Endothelial cell of umbilical vein (primary cell): Measurements from ENCODE around the gene LAMC3. TPM values are rescaled to one million over a fixed set of nuclear protein-coding genes. Genes with fewer than 3 reads are reported as not detected.

ENCODE experiments used
- BruUV-seq: library from RNA; stranded (reverse); fragments of 400-500 nt; replicated peaks from 2 replicates; lab custom pipeline; 2021; lab: Mats Ljungman, UMichigan
- CTCF ChIA-PET: fragments of 300-600, 350-600 bp; sonication (Branson Sonifier 250); formaldehyde crosslinking; loops from one replicate; lab custom pipeline; 2021; ENCODE audit warnings: antibody characterized with exemption, inconsistent platforms; lab: Charles Lee
- POLR2A ChIA-PET: fragments of 300-600, 350-600 bp; sonication (Branson Sonifier 250); formaldehyde crosslinking; loops from one replicate; lab custom pipeline; 2021; ENCODE audit warnings: antibody characterized with exemption, inconsistent platforms; lab: Charles Lee
- DNase-seq: peaks from one replicate; pipeline ENCODE4 v3.0.0-alpha.2; 2011; ENCODE audit warnings: low read depth, low spot score
- FAIRE-seq: peaks from 2 replicates; lab custom pipeline; 2011; peaks lifted over from hg19 to GRCh38; lab: Jason Lieb, UNC
- H2AFZ ChIP-seq: 2 replicates; pipeline ENCODE4 v1.6.0; 2012; ENCODE audit warnings: low read depth, low read length, control low read depth, inconsistent platforms
- H3K27ac ChIP-seq: 2 replicates; pipeline ENCODE4 v1.5.1; 2011; ENCODE audit warnings: low read depth, mild to moderate bottlenecking, control low read depth, low read length, moderate library complexity; ENCODE audit not compliant: insufficient read depth
- H3K27me3 ChIP-seq, 2 experiments: 2 replicates each; pipeline versions ENCODE4 v1.6.0 to v1.6.1; 2011; ENCODE audit warnings: low read length in 2 of 2, mixed read lengths in 1 of 2; ENCODE audit not compliant: control insufficient read depth in 2 of 2, insufficient read depth in 2 of 2
- H3K36me3 ChIP-seq, 2 experiments: 2 replicates in 1 of 2; 3 replicates in 1 of 2; pipeline ENCODE4 v1.5.1; 2011; ENCODE audit warnings: low read length in 2 of 2, mild to moderate bottlenecking in 1 of 2, moderate library complexity in 1 of 2; ENCODE audit not compliant: control insufficient read depth in 2 of 2, insufficient read depth in 2 of 2; ENCODE audit errors: extremely low read depth in 1 of 2
- H3K4me1 ChIP-seq: 3 replicates; pipeline ENCODE4 v1.5.1; 2011; ENCODE audit warnings: mild to moderate bottlenecking, low read length; ENCODE audit not compliant: control insufficient read depth, insufficient read depth; ENCODE audit errors: extremely low read depth
- H3K4me2 ChIP-seq: 2 replicates; pipeline ENCODE4 v1.6.1; 2011; ENCODE audit warnings: low read length, control low read depth, mixed read lengths; ENCODE audit not compliant: insufficient read depth
- H3K4me3 ChIP-seq, 3 experiments: fragments of 200-600 bp in 1 of 3; sonication (generic), shearing (Covaris generic) in 1 of 3; replicated peaks in 1 of 3; 2 replicates each; pipeline ENCODE4 v1.5.1; 2011 to 2016; ENCODE audit warnings: control low read depth in 3 of 3, low read length in 3 of 3, mild to moderate bottlenecking in 2 of 3, inconsistent platforms in 1 of 3, low read depth in 1 of 3, moderate library complexity in 1 of 3; ENCODE audit not compliant: insufficient read depth in 1 of 3
- H3K79me2 ChIP-seq: 2 replicates; pipeline ENCODE4 v1.6.0; 2012; ENCODE audit warnings: low read length, inconsistent platforms; ENCODE audit not compliant: control insufficient read depth, insufficient read depth
- H3K9ac ChIP-seq: replicated peaks from 2 replicates; pipeline ENCODE3; 2011; ENCODE audit warnings: low read length, control low read depth; ENCODE audit not compliant: insufficient read depth; ENCODE audit errors: extremely low read depth
- H3K9me1 ChIP-seq: replicated peaks from 3 replicates; pipeline ENCODE4 v1.6.0; 2011; ENCODE audit warnings: mild to moderate bottlenecking, low read length; ENCODE audit not compliant: control insufficient read depth, insufficient read depth; ENCODE audit errors: extremely low read depth
- H3K9me3 ChIP-seq: replicated peaks from 2 replicates; pipeline ENCODE4 v1.5.1; 2012; ENCODE audit warnings: low read length, inconsistent platforms; ENCODE audit not compliant: control insufficient read depth, insufficient read depth
- H4K20me1 ChIP-seq: replicated peaks from 2 replicates; pipeline ENCODE3; 2011; ENCODE audit warnings: mild to moderate bottlenecking, low read length; ENCODE audit not compliant: control insufficient read depth, insufficient read depth; ENCODE audit errors: extremely low read depth
- CTCF ChIP-seq, 2 donors: IDR thresholded peaks; 1 replicate in 1 of 2; 2 replicates in 1 of 2; pipeline ENCODE4 v1.5.1; 2011; ENCODE audit warnings: low read length in 2 of 2, mild to moderate bottlenecking in 2 of 2, moderate library complexity in 2 of 2, control low read depth in 1 of 2, inconsistent platforms in 1 of 2, low read depth in 1 of 2; ENCODE audit not compliant: insufficient read depth in 1 of 2; ENCODE audit errors: extremely low read depth in 1 of 2
- EZH2 ChIP-seq: IDR thresholded peaks from 2 replicates; pipeline ENCODE4 v1.6.1; 2012; ENCODE audit warnings: borderline replicate concordance, low read depth, mild to moderate bottlenecking, moderate library complexity, low read length, inconsistent platforms; ENCODE audit not compliant: severe bottlenecking
- FOS ChIP-seq: IDR thresholded peaks from 2 replicates; pipeline ENCODE4 v1.6.1; 2011; ENCODE audit warnings: mild to moderate bottlenecking, low read length, moderate library complexity, borderline replicate concordance; ENCODE audit not compliant: insufficient read depth
- GATA2 ChIP-seq: IDR thresholded peaks from 2 replicates; pipeline ENCODE4 v1.7.0; 2011; ENCODE audit warnings: low read depth, mild to moderate bottlenecking, moderate library complexity, mixed read lengths, low read length; ENCODE audit not compliant: insufficient read length, insufficient read depth
- JUN ChIP-seq: IDR thresholded peaks from 2 replicates; pipeline ENCODE4 v1.6.1; 2011; ENCODE audit warnings: borderline replicate concordance, low read depth; ENCODE audit not compliant: insufficient read length, insufficient read depth
- MAX ChIP-seq: IDR thresholded peaks from 2 replicates; pipeline ENCODE4 v1.6.1; 2011; ENCODE audit not compliant: insufficient read depth, insufficient read length
- MYC ChIP-seq: IDR thresholded peaks from one replicate; pipeline ENCODE4 v1.6.1; 2011; ENCODE audit warnings: mild to moderate bottlenecking, low read depth, low read length
- POLR2A ChIP-seq: IDR thresholded peaks from 2 replicates; pipeline ENCODE4 v1.6.1; 2012; ENCODE audit warnings: low read depth, mild to moderate bottlenecking, control low read depth, low read length
- POLR2AphosphoS5 ChIP-seq: IDR thresholded peaks from 2 replicates; pipeline ENCODE4 v1.6.1; 2012; ENCODE audit warnings: low read depth, mild to moderate bottlenecking, control low read depth, low read length, moderate library complexity; ENCODE audit not compliant: insufficient read depth
- dilution Hi-C: fragments of 300-500 bp; cut with MboI; formaldehyde crosslinking; loops from one replicate; pipeline ENCODE4 v1.15.0; 2019; ENCODE audit warnings: low sequenced_read_pairs; ENCODE audit not compliant: extremely low pct_ligation_motif_present
- intact Hi-C: fragments of 100-400 bp; cut with micrococcal nuclease; formaldehyde crosslinking; loops from one replicate; pipeline ENCODE4 v1.10.0; 2022
- polyA plus RNA-seq, 4 experiments: library from polyadenylated mRNA; depleted of rRNA in 3 of 4; stranded (reverse) in 3 of 4; unstranded in 1 of 4; fragments of >200 nt; gene quantifications; 2 replicates each; pipeline versions ENCODE4 v1.2.1 to v1.2.3, GENCODE V29; 2011 to 2012; ENCODE audit warnings: missing spikeins in 1 of 4
- total RNA-seq: library from RNA; stranded (reverse); gene quantifications from 2 replicates; pipeline ENCODE4 v1.2.3, GENCODE V29; 2021

LAMC3 gene
- total and polyA plus RNA-seq, 2 donors (not counting 3 experiments of a cell fraction or from before 2014, with no cell fraction given) = 0.18 to 0.38 TPM

GRCh38 chr9:130992682-130993032 is 16.3 kb upstream of the LAMC3 start:
- no peak for TF ChIP-seq POLR2AphosphoS5
- no peak for TF ChIP-seq GATA2
- TF ChIP-seq POLR2A = no peak
- TF ChIP-seq JUN = no peak
- TF ChIP-seq EZH2 = no peak
- TF ChIP-seq FOS = no peak
- no peak for TF ChIP-seq MAX
- no peak for TF ChIP-seq CTCF (IDR thresholded peaks at IDR 0.05; ENCODE audit: extremely low read depth in 1 of 2, insufficient read depth in 1 of 2, low read depth in 1 of 2, low read length in 2 of 2)
- TF ChIP-seq MYC = no peak
- FAIRE-seq (no peak), DNase-seq (no peak)
- Histone ChIP-seq H3K27me3 (peaks cover 0 to 7% of the 10 kb centered on the region in 2 experiments), H4K20me1 (no peaks in the 10 kb centered on the region), H3K79me2 (no peaks in the 10 kb centered on the region), H3K4me1 (no peaks in the 10 kb centered on the region), H3K36me3 (no peaks in the 10 kb centered on the region), H3K9ac (no peak overlapping the region), H3K4me3 (no peak overlapping the region), H3K4me2 (no peak overlapping the region), H3K9me3 (no peaks in the 10 kb centered on the region), H2AFZ (no peak overlapping the region), H3K27ac (no peak overlapping the region), H3K9me1 (no peaks in the 10 kb centered on the region)
- ChIA-PET POLR2A (no interaction called here), CTCF (interaction anchor here (0.6 to 10.2 kb wide), 3 partner anchors 53 to 126 kb away, joined by 5 to 181 read pairs (median 10); no protein-coding TSS in a partner anchor)
- intact Hi-C loops = no loop called here
- no TSS peak for BruUV-seq
- dilution Hi-C loops = no loop called here
